GM12878 (cell line): ENCODE measurements around the gene EIF5B. TPM values are rescaled to one million over a fixed set of nuclear protein-coding genes. Genes with fewer than 3 reads are reported as not detected.

Experiments used
- ATAC-seq: fragments of 200-7000 bp; cut with Tn5 transposase; 3 replicates; pipeline ENCODE4 v1.9.1; 2020; ENCODE audit warnings: mild to moderate bottlenecking, moderate library complexity
- BruUV-seq: library from RNA; stranded (reverse); fragments of 400-500 nt; replicated peaks from 2 replicates; lab custom pipeline; 2021; lab: Mats Ljungman, UMichigan
- CTCF ChIA-PET: fragments of 300-600 bp; sonication (Branson Sonifier 250); formaldehyde crosslinking; extraction: SDS; loops from one replicate; lab custom pipeline; 2021; ENCODE audit warnings: inconsistent platforms; lab: Yijun Ruan, JAX
- POLR2A ChIA-PET: fragments of 350-600 bp; formaldehyde crosslinking; extraction: SDS; loops from one replicate; lab custom pipeline; 2021; ENCODE audit warnings: inconsistent platforms; lab: Charles Lee
- RAD21 ChIA-PET: fragments of 300-600 bp; sonication (Branson Sonifier 250); formaldehyde crosslinking; loops from one replicate; lab custom pipeline; 2023; ENCODE audit warnings: antibody characterized with exemption; ENCODE audit not compliant: unreplicated experiment; lab: Charles Lee
- SMC1A ChIA-PET: fragments of 300-600 bp; sonication (Branson Sonifier 250); formaldehyde crosslinking; loops from one replicate; lab custom pipeline; 2023; ENCODE audit not compliant: unreplicated experiment, uncharacterized antibody; lab: Charles Lee
- DNase-seq: peaks from one replicate; pipeline ENCODE4 v3.0.0-alpha.2; 2011; ENCODE audit warnings: low read depth, low spot score
- FAIRE-seq: peaks from 3 replicates; lab custom pipeline; 2011; peaks lifted over from hg19 to GRCh38; lab: Jason Lieb, UNC
- H2AFZ ChIP-seq: 2 replicates; pipeline ENCODE4 v1.6.0; 2011; ENCODE audit warnings: low read depth, low read length, control low read depth; ENCODE audit not compliant: control insufficient read depth
- H3K27ac ChIP-seq: 2 replicates; pipeline ENCODE4 v1.5.1; 2011; ENCODE audit warnings: control low read depth; ENCODE audit not compliant: control insufficient read depth, insufficient read depth
- H3K27me3 ChIP-seq, 2 experiments: replicated peaks in 1 of 2; 2 replicates each; pipeline versions ENCODE4 v1.6.0 to v1.6.1; 2011; ENCODE audit warnings: low read length in 1 of 2; ENCODE audit not compliant: control insufficient read depth in 2 of 2, insufficient read depth in 2 of 2
- H3K36me3 ChIP-seq, 2 experiments: 2 replicates each; pipeline ENCODE4 v1.5.1; 2011; ENCODE audit warnings: low read length in 1 of 2; ENCODE audit not compliant: control insufficient read depth in 2 of 2, insufficient read depth in 2 of 2
- H3K4me1 ChIP-seq: 2 replicates; pipeline ENCODE4 v1.6.1; 2011; ENCODE audit warnings: mild to moderate bottlenecking, low read length, moderate library complexity, mixed read lengths; ENCODE audit not compliant: control insufficient read depth, insufficient read depth
- H3K4me2 ChIP-seq: 2 replicates; pipeline ENCODE4 v1.6.0; 2011; ENCODE audit warnings: control low read depth; ENCODE audit not compliant: control insufficient read depth, insufficient read depth
- H3K4me3 ChIP-seq: fragments of 200-600 bp; sonication (generic); 2 replicates; pipeline ENCODE4 v1.5.1; 2016
- H3K79me2 ChIP-seq: 2 replicates; pipeline ENCODE4 v1.6.0; 2011; ENCODE audit warnings: low read length; ENCODE audit not compliant: control insufficient read depth, insufficient read depth
- H3K9ac ChIP-seq: 2 replicates; pipeline ENCODE4 v1.8.0; 2011; ENCODE audit warnings: low read length, control low read depth, mixed read lengths; ENCODE audit not compliant: control insufficient read depth, insufficient read depth
- H3K9me3 ChIP-seq: replicated peaks from 3 replicates; pipeline ENCODE4 v1.5.1; 2011; ENCODE audit warnings: mild to moderate bottlenecking, low read length; ENCODE audit not compliant: control insufficient read depth, insufficient read depth
- H4K20me1 ChIP-seq: 2 replicates; pipeline ENCODE4 v1.6.0; 2011; ENCODE audit not compliant: control insufficient read depth, insufficient read depth
- CBFB ChIP-seq: IDR thresholded peaks from 2 replicates; pipeline ENCODE4 v1.6.1; 2016; ENCODE audit warnings: antibody characterized with exemption, low read depth
- ETV6 ChIP-seq, 2 experiments: fragments of 450-650 bp in 1 of 2; IDR thresholded peaks in 1 of 2; conservative IDR thresholded peaks in 1 of 2; 2 replicates each; pipeline ENCODE4 v1.6.1; 2014; ENCODE audit warnings: antibody characterized with exemption in 1 of 2, borderline replicate concordance in 1 of 2, low read depth in 1 of 2, mild to moderate bottlenecking in 1 of 2, moderate library complexity in 1 of 2
- HDAC2 ChIP-seq: fragments of 200-600 bp; sonication (generic); IDR thresholded peaks from 2 replicates; pipeline ENCODE4 v1.6.1; 2017
- MEF2A ChIP-seq: IDR thresholded peaks from 2 replicates; pipeline ENCODE4 v1.6.1; 2011; ENCODE audit warnings: low read depth, mild to moderate bottlenecking, low read length, moderate library complexity; ENCODE audit not compliant: insufficient read depth
- MTA3 ChIP-seq: IDR thresholded peaks from 2 replicates; pipeline ENCODE4 v1.6.1; 2012; ENCODE audit warnings: low read length, inconsistent platforms, borderline replicate concordance
- MXI1 ChIP-seq: fragments of 150-350 bp; IDR thresholded peaks from 2 replicates; pipeline ENCODE4 v1.6.1; 2011; ENCODE audit warnings: low read depth, mild to moderate bottlenecking, inconsistent platforms, low read length, improper control_type of control experiment
- SIX5 ChIP-seq: IDR thresholded peaks from 2 replicates; pipeline ENCODE4 v1.6.1; 2011; ENCODE audit warnings: mild to moderate bottlenecking, low read depth, low read length, moderate library complexity; ENCODE audit not compliant: severe bottlenecking
- STAT1 ChIP-seq: fragments of 450-650 bp; conservative IDR thresholded peaks from 2 replicates; pipeline ENCODE4 v1.6.1; 2014; ENCODE audit warnings: antibody characterized with exemption, mild to moderate bottlenecking
- YBX1 ChIP-seq: fragments of 450-650 bp; IDR thresholded peaks from 2 replicates; pipeline ENCODE4 v1.6.1; 2016; ENCODE audit warnings: antibody characterized with exemption
- WGBS: methylation state at CpG from one replicate; pipeline ENCODE4 v1.1.6; 2016; ENCODE audit warnings: low lambda C conversion rate; ENCODE audit not compliant: insufficient replicate concordance, insufficient coverage; ENCODE audit errors: missing lambda C conversion rate; 5-methylcytosine and 5-hydroxymethylcytosine counted together
- in situ Hi-C: fragments of 300-500 bp; cut with MboI; formaldehyde crosslinking; loops from 9 replicates; pipeline ENCODE4 v1.14.3; 2018; ENCODE audit warnings: mixed read lengths
- intact Hi-C: fragments of 100-400 bp; cut with micrococcal nuclease; formaldehyde crosslinking; loops from one replicate; pipeline ENCODE4 v1.14.2; 2022; ENCODE audit not compliant: unreplicated experiment
- polyA plus RNA-seq, 11 experiments: library from polyadenylated mRNA; depleted of rRNA in 4 of 11; unstranded in 6 of 11; stranded (reverse) in 5 of 11; fragments of >200 nt; fragmentation: Nextera tagmentation in 4 of 11; fragmentation: Illumina TruSeq in 1 of 11; extraction: Ambion mirVana in 4 of 11; extraction: Trizol in 1 of 11; gene quantifications; 1 replicate in 1 of 11; 2 replicates in 10 of 11; pipeline versions ENCODE4 v1.2.1 to v1.2.3, GENCODE V29; 2011 to 2016; ENCODE audit warnings: inconsistent platforms in 2 of 11, missing spikeins in 2 of 11, low read depth in 1 of 11
- total RNA-seq, 4 experiments: library from RNA; depleted of rRNA in 3 of 4; stranded (reverse); fragments of >200 nt in 3 of 4; fragmentation: Illumina TruSeq in 1 of 4; extraction: Trizol in 1 of 4; gene quantifications; 2 replicates each; pipeline versions ENCODE4 v1.2.1 to v1.2.3, GENCODE V29; 2013 to 2021
- TF ChIP-seq, protein P1 (sequence below): fragments of 450-650 bp; IDR thresholded peaks from 2 replicates; pipeline ENCODE4 v1.6.1; 2016; ENCODE audit warnings: mild to moderate bottlenecking
- TF ChIP-seq, protein P2 (sequence below): fragments of 450-650 bp; IDR thresholded peaks from 2 replicates; pipeline ENCODE4 v1.6.1; 2016; ENCODE audit warnings: mild to moderate bottlenecking, moderate library complexity, borderline replicate concordance

Gene EIF5B
- total and polyA plus RNA-seq, 10 of the 15 experiments (the other 5 are each of a cell fraction or from before 2014, with no cell fraction given): 21.7 to 119 (median 40.8) TPM

DNA sequence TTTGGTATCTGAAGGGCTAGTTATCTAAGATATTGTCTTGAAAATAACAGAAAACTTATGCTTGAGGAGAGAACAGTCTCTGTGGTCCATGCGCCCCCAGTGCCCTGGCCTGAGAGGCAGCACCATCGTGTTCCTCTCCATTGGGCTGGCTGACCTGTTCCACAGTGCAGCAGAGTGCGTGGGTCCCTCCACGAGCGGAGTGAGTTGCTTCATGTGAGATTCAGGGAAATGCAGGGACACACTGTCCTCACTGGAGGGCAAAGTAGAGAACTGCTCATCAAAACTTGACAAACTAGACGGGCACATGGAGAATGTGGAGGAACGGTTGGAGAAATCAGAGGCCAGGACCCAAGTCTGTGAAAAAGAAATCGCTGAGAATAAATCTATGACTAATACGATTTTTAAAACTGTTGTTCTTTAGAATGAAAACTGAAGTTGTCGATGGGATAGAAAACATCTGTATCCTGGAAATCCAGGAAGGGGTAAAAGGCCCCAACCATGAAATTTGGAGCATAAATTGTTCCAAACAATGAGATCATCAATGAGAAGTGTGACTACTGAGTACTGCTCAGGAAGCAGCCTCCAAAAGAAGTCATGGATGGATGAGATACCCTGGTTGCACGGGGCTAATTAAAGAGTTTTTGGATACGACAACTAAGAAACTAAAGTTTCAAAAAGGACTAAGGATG is 94.5 kb downstream of the EIF5B start:
- H4K20me1 ChIP-seq: no peaks in the 10 kb centered on the region
- peaks cover 4 to 6% of the 10 kb centered on the region in 2 experiments; a peak in 3 of 4 replicates for H3K36me3 ChIP-seq
- WGBS: 98% methylated on average over 12 of the region's 12 CpGs
- no TSS peak for BruUV-seq
- no peaks in the 10 kb centered on the region for H3K27me3 ChIP-seq
- ChIA-PET RAD21 (no interaction called here), CTCF (no interaction called here), SMC1A (interaction anchor here (1.1 to 1.5 kb wide), 2 partner anchors 8 to 11 kb away, joined by 5 read pairs; no protein-coding TSS in a partner anchor), POLR2A (interaction anchor here (0.5 kb wide), 1 partner anchor 65 kb away, joined by 3 read pairs; no protein-coding TSS in a partner anchor)
- no peak overlapping the region for H3K4me2 ChIP-seq
- no peaks in the 10 kb centered on the region for H3K9me3 ChIP-seq
- no peak overlapping the region for H3K9ac ChIP-seq
- ATAC-seq (no peak), FAIRE-seq (no peak), DNase-seq (no peak)
- H3K27ac ChIP-seq: no peak overlapping the region
- TF ChIP-seq CBFB (no peak), HDAC2 (no peak), MTA3 (no peak), MEF2A (no peak), MXI1 (no peak), YBX1 (no peak)
- no peaks in the 10 kb centered on the region for H3K4me1 ChIP-seq
- no peak overlapping the region for H3K4me3 ChIP-seq
- no peak overlapping the region for H2AFZ ChIP-seq
- H3K79me2 ChIP-seq: no peaks in the 10 kb centered on the region
- in situ Hi-C loops (no loop called here), intact Hi-C loops (no loop called here)

DNA sequence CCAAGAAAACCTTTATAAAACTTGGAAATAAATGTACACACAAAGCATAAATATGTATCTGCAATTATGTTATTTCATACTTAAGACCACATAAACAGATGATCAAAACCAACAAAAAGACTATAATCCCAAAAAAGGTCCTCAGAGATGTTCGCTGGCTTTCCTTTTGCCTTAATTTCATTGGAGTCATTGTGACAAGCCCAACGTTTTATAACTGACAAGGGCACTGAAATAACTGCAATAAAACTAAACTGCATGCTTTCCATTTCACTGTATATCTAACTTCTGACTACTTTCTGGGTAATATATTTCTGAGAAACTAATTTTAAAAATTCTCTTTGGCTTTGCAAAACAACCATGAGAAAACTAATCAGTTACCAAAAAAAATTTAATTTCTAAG is 96.2 kb downstream of the EIF5B start:
- Histone ChIP-seq H3K27ac (no peak overlapping the region), H3K9me3 (no peaks in the 10 kb centered on the region), H3K4me1 (no peaks in the 10 kb centered on the region), H2AFZ (no peak overlapping the region), H3K79me2 (no peaks in the 10 kb centered on the region), H3K27me3 (no peaks in the 10 kb centered on the region), H4K20me1 (no peaks in the 10 kb centered on the region), H3K4me3 (no peak overlapping the region), H3K4me2 (no peak overlapping the region), H3K9ac (no peak overlapping the region), H3K36me3 (peaks cover 2 to 3% of the 10 kb centered on the region in 2 experiments)
- DNase-seq (no peak), FAIRE-seq (no peak), ATAC-seq (no peak)
- SMC1A ChIA-PET: interaction anchor here (1.5 kb wide), 1 partner anchor 9 kb away, joined by 5 read pairs; no protein-coding TSS in a partner anchor
- CTCF ChIA-PET: interaction anchor here (0.8 to 1.0 kb wide), 2 partner anchors 8 to 29 kb away, joined by 4 read pairs; no protein-coding TSS in a partner anchor
- intact Hi-C loops (no loop called here), in situ Hi-C loops (no loop called here)
- RAD21 ChIA-PET: no interaction called here
- 52% methylated on average over 2 of the region's 2 CpGs for WGBS
- BruUV-seq: no TSS peak
- POLR2A ChIA-PET: interaction anchor here (0.6 kb wide), 1 partner anchor 1137 kb away, joined by 3 read pairs; no protein-coding TSS in a partner anchor
- TF ChIP-seq, protein P1, sequence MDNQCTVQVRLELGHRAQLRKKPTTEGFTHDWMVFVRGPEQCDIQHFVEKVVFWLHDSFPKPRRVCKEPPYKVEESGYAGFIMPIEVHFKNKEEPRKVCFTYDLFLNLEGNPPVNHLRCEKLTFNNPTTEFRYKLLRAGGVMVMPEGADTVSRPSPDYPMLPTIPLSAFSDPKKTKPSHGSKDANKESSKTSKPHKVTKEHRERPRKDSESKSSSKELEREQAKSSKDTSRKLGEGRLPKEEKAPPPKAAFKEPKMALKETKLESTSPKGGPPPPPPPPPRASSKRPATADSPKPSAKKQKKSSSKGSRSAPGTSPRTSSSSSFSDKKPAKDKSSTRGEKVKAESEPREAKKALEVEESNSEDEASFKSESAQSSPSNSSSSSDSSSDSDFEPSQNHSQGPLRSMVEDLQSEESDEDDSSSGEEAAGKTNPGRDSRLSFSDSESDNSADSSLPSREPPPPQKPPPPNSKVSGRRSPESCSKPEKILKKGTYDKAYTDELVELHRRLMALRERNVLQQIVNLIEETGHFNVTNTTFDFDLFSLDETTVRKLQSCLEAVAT: no peak
- no peak for TF ChIP-seq STAT1
- TF ChIP-seq, protein P2, sequence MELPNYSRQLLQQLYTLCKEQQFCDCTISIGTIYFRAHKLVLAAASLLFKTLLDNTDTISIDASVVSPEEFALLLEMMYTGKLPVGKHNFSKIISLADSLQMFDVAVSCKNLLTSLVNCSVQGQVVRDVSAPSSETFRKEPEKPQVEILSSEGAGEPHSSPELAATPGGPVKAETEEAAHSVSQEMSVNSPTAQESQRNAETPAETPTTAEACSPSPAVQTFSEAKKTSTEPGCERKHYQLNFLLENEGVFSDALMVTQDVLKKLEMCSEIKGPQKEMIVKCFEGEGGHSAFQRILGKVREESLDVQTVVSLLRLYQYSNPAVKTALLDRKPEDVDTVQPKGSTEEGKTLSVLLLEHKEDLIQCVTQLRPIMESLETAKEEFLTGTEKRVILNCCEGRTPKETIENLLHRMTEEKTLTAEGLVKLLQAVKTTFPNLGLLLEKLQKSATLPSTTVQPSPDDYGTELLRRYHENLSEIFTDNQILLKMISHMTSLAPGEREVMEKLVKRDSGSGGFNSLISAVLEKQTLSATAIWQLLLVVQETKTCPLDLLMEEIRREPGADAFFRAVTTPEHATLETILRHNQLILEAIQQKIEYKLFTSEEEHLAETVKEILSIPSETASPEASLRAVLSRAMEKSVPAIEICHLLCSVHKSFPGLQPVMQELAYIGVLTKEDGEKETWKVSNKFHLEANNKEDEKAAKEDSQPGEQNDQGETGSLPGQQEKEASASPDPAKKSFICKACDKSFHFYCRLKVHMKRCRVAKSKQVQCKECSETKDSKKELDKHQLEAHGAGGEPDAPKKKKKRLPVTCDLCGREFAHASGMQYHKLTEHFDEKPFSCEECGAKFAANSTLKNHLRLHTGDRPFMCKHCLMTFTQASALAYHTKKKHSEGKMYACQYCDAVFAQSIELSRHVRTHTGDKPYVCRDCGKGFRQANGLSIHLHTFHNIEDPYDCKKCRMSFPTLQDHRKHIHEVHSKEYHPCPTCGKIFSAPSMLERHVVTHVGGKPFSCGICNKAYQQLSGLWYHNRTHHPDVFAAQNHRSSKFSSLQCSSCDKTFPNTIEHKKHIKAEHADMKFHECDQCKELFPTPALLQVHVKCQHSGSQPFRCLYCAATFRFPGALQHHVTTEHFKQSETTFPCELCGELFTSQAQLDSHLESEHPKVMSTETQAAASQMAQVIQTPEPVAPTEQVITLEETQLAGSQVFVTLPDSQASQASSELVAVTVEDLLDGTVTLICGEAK: no peak
- TF ChIP-seq SIX5: no peak
- no peak for TF ChIP-seq ETV6 (conservative IDR thresholded peaks at IDR 0.05 in 1 of 2, IDR thresholded peaks at IDR 0.05 in 1 of 2; ENCODE audit: borderline replicate concordance in 1 of 2, low read depth in 1 of 2)
